Activated T-cell treated with anti-CD3 and anti-CD28 coated beads, Interleukin-2, amount 50 U/mL, for 1 hour (primary cell): ENCODE measurements around the gene LRRK1.

Experiments used
- DNase-seq: peaks from one replicate; pipeline ENCODE4 v3.0.0-alpha.2; 2020

Gene LRRK1

DNA sequence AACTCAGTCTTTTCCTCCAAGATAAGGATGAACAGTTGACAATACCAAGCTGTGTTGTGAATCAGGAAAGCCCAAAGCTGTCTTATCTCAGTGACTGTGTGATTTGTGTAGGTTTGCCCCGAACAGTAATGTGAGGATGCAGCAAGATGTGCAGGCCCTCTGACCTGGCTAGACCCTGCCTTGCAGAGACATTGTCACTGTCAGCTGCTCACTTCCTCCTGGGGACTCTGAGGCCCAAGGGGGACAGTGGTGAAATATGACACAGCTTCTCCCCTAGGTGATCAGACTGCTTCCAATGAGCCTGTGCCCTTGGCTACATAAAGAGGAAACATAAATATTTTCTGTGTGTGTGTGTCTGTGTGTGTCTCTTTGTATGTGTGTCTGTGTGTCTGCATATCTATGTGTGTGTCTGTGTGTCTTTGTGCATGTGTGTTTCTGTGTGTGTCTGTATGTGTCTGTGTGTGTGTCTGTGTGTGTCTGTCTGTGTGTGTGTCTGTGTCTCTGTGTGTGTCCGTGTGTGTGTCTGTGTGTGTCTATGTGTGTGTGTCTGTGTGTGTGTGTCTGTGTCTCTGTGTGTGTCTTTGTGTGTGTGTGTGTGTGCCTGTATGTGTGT, 21.7 kb downstream of the LRRK1 start:
- no peak for DNase-seq

DNA sequence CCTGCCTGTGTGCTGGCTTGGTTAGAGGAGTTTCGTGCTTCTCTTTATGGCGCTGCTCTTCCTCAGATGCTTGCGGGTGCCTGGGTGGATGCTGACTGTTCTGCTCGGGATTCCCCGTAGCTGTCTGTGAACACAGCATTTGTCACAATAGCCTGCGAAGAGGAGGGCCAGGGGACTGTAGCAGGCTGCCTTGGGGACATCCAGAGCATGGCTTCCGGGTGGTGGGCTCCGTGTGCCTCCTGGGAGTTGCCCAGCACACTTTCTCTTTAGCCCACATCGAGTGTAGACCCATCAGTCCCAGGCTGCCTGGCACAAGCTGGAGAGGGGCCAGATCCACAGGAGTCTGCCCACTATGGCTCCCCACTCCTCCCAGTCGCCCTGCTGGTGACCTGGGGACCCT, 22.4 kb downstream of the LRRK1 start:
- DNase-seq: no peak

DNA sequence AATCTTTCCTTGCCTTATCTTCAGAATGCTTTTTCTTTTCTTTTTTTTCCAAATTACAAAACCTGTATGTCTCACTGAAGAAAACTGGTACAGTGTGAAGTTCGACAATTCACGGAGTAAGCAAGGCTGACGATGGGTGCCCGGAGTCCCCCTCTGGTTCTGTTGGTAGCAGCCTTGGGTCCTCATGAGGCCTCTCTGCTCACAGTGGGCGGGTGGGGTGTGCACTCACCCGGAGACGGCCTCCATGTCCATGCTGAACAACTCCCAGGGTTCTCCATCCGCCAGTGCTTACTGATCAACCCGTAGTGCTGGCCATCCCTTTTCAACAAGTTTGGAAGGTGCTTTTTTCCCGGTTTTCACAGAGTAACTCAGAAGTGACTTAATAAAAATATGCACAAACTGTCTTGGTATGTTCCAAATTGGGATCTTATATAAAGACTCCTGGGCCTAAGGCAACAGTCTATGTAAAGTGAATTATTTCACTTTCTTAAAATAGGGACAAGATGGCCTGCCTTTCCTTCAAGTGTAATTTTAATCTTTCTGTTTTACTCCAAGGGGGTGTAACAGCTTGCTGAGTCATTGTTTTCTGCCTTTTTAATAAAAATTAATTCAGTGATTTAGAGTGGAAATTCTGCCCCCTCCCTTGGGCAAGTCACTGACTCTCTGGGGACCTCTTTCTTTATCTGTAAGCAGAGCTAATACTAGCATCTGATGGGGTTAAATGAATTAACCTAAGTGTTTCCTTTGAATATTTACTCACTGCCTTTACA, 23.7 kb downstream of the LRRK1 start:
- DNase-seq: no peak

DNA sequence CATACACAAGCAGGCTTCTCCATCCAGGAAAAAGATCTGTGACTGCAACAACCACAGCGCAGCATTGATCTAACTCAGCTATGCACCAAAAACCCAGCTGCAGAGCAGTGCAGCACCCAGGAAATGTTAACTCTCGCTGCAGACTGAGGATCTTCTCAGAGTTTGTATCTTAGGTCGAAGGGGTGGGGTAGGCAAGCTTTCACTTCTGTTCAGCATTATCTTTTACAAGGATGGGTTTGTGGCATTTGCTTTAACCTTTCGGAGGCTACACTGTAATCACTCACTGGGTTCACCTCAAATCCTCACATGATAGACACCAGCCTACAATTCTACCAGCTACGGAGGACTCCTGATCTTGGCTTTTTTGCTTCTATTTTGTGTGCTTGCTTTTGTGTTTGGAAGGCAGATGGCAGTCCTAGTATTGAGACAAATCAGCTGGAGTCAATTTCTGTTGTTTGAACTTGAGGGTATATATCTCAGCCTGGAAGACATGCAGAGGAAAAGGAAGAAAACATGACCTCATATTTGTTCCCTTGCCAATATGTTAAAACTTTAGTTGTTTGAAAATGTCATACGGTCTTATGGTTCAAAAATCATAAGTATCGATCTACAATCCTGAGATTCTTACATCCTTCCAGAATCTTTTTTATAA, 25.2 kb downstream of the LRRK1 start:
- no peak for DNase-seq

DNA sequence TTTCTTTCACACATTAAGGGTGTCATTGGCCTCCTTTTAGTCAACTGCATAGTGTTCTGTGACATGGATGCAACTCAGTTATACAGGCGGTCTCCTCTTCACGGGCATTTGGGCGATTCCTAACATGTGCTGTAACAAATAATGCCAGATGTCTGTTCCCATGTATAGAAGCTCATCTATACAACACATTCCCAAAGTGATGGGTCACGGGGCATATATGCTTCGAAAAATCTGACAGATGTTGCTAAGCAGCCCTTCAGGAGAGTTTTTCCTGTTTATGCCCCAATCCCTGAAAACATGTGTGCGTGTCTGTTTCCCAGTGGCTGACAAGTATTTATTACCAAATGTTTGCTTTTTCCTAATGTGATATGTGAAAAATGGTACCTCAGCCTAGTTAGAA, 25.8 kb downstream of the LRRK1 start:
- DNase-seq: no peak

DNA sequence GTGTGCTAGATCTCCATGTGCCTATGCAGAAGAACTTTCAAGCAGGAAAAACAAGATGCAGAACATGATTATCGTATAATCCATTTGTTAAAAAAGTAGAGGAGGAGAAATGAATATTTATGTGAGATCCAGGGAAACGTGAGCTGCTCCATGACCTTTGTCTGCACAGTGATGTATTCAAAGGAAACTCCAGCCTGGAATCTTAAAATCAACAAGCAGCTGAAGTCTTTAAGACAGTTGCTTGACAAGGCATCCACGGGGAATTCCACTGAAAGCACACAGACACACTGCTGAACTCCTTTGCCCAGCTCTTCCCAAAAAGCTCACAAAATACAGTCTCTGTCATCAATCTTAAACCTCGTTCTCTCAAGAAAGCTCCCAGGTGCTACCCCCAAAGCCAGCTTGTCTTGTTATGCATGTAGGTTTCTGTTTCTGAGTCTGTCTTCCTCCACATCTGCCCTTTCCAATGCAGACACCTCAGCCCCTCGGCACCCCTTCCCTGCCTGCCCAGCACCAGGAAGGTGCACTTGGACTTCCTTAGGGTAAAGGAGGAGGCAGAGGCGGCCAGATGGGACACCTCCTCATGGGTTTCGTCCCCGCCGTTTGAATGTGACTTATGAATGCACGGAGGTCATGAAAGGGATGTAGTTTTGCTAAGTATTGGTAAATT, 28.7 kb downstream of the LRRK1 start:
- no peak for DNase-seq

DNA sequence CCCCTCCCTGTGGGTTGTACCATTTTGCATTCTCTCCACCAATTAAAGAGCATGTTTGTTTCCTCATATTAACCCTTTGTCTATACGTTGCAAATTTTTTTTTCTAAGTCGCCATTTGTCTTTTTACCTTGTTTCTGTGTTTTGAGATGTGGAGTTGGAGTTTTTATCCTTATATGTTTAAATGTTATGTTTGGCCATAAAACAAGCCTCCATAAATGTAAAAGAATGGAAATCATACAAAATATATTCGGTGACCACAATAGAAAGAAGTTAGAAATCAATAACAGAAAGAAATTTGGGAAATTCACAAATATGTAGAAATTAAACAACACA, 29.2 kb downstream of the LRRK1 start:
- no peak for DNase-seq

DNA sequence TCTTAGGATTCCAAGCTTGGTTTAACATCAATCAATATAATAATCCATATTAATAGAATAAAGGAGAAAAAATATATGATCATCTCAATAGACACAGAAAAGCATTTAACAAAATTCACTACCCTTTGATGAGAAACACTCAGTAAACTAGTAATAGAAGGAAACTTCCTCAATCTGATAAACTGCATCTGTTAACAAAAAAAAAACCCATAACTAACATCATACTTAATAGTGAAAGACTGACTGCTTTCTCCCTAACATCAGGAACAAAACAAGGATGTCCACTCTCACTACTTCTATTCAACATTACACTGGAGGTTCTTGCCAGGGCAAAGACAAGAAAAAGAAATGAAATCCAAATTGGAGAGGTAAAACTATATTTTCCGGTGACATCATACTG, 30.5 kb downstream of the LRRK1 start:
- no peak for DNase-seq

DNA sequence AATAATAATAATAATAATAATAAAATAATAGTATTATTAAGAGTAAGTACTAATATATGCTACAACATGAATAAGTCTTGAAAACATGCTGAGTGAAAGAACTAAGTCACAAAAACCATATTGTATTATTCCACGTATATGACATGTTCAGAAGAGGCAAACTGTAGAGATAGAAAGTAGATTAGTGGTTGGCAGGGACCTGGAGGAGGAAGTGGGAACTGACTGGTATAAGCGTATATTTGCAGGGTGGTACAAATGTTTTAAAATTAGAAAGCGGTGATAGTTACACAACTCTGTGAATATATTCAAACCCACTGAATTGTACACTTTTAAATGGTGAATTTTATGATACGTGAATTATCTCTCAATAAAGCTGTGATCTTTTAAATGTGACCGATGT, 32.8 kb downstream of the LRRK1 start:
- no peak for DNase-seq

DNA sequence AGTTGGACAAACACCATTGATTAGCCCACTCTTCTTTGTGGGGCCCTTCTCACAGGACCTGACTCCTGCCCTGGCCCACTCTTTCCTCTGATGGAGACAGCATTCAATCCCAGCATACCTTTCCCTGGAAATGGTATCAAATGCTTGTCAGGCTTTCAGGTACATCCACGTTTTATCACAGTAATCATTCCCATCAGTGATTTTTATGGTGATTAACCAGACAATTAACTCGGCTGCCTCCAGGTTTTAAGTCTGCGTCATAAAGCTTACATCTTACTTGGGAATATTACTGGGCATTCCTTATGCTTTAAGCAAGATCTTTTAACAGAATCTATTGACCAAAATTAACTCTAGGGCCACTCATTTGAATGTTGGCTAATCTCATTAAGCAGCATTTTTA, 33.4 kb downstream of the LRRK1 start:
- DNase-seq: no peak

DNA sequence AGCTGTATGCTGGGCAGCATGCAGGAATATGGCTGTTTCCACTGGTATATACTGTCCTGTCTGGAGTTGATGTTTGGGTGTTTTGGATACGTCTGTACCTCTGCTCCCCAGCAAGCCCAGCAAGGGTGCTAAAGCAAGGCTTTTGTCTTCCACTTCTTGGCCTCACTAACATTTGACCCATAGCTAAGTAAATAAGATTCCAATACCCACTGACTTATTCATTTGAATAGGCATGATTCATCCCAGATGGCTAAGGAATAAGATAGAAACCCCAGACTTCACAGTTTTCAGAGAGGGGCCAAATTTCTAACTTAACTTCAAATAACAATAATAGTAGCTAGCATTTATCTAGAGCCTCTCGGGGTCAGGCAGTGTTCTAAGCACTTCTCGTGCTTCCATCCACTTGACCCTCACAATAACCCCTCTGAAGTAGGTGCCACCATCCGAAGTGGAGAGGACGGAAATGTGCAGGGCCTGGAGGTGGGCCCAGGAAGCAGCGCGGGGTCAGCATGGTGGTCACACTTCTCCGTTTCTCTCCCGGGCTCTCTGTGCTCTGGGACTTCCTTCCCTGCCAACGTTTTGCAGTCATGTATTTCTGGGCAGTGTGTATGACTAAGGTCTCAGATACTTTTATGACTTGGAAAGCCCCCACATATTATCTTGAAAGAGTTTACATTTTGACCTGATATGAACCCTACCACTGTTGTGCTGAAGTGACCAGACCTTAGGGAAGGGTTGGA, 39.3 kb downstream of the LRRK1 start:
- DNase-seq: no peak

DNA sequence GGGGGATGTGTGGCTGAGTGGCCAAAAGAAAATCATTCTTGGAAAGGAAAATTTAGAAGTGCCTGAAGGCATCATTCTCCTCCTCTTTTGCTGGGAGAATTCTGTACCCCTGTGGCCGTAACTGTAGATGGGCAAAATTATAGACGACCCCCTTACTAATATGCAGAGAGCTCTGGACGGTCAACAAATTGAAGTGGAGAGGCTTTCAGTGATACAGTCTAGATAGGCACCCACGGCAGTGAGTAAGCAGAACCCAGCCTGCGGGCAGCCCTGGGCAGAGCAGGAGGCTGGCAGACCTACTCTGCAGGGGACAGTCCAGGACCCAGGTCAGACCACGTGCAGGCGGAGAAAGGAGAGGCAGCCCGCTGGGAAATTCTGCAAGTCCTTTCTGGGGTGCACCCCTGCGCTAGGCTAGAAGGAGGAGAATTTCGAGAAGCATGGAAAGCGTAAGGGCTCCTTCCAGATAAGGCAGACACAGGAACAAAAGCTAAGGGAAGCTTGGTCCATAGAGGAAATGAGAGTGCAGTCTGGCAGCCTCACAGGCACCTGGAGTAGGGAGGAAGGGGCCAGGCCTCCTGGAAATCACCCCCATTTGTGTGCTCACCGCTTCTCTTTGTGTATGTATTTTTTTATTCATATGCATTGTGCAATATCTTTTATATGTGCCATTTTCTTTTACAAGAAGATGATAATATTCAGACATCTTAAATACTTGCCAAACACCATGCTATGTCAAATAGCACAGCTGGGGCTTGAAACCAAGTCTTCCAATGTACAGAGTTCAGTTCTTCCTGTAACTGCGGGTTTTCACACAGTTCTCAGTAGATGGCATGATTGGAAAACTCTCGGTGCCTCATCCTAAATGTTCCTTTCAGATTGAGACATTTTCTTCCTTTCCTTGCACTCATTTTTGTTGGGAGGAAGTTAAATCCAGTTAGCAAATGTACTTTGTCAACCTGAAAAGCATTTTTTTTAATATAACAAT, 40.2 kb downstream of the LRRK1 start:
- DNase-seq: no peak

DNA sequence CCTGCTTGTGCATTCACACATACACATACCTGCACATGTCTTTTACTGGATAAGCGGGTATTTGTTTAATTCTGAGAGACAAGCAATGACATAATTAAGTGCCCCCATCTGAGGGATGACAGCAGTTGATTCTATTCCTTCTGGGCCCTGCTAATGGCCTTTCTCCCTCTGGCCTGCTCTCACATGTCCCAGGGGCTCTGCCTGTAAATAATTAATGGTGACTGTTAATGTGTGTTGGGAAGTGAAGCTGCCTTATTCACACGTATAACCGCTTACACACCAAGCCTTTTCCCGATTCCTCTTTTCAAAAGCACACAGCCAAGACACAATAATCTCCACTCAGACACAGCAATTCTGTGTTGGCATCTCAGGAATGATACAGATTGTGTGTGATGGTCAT, 47.8 kb downstream of the LRRK1 start:
- DNase-seq: no peak

DNA sequence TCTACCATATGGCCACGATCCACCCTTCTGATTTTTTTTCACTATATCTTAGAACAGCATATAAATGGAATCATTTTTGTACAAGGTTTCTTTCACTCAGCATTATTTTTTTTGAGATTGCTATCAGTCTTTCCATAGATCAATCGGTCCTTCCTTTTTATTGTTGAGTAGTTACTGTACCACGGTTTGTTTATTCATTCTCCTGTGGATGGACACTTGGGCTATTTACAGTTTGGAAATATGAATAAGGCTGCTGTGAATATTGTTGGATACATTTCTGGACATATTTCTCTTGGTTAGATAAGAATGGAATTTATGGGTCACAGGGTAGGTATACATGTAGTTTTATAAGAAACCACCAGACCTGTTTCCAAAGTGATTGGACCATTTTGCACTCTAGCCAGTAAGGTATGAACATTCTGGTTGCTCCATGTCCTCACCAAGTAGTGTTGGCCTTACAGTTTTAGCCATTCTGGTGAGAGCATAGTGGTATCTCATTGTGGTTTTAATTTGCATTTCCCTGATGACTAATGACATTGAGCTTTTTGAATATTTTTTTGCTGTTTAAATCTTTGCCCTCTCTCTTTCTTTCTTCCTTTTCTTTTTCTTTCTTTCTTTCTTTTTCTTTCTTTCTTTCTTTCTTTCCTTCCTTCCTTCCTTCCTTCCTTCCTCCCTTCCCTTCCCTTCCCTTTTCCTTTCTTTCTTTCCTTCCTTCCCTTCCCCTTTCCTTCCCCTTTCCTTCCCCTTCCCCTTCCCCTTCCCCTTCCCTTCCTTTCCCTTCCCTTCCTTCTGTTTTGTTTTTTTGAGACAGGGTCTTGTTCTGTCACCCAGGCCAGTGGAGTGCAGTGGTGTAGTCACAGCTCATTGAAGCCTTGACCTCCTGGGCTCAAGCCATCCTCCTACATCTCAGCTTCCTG, 49.2 kb downstream of the LRRK1 start:
- no peak for DNase-seq

DNA sequence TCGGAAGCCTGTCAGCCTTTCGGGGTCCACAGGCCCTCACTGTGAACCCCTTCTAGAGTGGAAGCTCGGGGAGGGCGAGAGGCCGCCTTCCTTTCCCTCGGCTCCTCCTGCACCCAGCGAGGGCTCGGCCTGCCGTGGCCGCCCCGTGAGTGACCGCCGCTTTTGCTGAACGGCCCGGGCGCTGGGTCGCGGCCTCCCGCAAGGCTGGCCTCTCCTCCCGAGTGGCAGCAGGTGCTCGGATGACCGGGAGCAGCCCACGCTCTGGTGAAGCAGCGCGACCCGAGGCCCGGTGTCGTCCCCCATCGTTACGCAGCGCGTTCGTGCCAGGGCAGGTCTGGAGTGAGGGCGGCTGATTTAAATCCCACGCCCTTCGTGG, 53.8 kb downstream of the LRRK1 start:
- DNase-seq: no peak

DNA sequence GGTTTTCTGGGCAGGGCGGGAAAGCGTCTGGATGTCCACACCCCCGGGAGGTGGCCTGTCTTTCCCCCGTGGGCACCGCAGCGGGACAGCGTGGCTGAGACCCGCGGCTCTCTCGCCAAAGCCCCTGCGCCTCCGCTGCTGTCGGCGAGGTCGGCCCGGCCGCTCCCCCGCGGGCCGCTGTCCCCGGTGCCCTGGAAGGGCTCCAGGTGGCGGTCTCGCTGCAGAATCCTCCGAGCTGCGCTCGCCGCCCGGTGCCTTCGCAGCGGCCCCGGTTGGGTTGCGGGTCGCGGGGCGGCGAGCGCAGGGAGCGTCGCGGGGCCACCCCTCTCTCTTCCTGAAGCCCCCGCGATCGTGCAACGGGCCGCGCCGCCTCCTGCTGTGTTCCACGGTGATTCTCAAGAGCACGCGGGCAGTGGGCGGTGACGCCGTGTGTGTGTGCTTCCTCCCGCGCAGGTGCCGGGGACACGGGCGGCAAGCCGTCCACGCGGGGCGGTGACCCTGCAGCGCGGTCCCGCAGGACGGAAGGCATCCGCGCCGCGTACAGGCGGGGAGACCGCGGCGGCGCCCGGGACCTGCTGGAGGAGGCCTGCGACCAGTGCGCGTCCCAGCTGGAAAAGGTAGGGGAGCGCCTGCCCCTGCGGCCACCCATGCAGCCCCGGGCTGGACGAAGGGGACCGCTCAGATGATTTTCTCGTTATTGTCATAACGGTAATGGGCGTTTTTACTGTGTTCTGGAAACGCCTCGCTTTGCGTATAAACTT, 54.4 kb downstream of the LRRK1 start:
- DNase-seq: no peak

DNA sequence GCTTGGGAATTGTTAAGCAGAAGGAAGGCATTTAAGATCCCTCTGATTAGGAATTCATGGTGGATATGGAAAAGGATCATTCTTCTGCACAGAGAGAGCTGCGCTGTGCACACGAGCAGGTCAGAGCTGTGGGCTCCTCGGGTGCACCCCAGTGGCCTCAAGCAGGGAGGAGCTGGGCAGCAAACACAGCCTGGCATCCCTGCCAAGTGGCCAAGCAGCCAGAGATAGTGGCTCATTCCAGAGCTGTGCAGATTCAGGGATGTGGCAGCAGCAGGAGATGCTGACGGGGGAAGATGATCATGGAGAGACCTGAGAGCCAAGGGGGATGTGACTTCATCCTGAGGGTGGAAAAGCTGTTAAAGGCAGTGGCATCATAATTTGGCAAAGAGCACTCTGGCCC, 55.9 kb downstream of the LRRK1 start:
- no peak for DNase-seq

DNA sequence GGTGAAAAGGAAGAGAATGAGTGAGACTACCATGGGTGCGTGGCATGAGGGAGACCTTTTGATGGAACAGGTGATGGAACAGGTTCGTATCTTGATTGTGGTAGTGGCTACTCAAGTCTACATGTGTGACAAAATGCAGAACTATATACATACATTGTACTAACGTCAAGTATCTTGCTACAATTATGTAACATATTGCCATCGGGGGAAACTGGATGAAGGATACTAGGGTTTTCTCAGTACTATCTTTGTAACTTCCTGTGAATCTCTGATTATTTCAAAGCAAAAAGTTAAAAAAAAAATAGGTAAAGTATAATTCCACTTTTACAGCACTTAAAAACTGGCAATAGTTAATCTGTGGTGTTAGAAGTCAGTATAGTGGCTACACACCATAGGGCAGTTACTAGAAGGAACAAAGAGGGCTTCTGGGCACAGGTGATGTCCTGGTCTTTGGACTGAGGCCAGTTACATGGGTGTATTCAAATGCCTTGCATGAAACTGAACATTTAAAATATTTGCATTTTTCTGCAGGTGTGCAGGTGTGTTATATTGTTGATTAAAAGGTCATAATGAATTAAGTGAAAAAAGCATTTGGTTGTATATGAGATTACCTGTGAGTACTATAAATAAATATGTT, 61.4 kb downstream of the LRRK1 start:
- DNase-seq: no peak

DNA sequence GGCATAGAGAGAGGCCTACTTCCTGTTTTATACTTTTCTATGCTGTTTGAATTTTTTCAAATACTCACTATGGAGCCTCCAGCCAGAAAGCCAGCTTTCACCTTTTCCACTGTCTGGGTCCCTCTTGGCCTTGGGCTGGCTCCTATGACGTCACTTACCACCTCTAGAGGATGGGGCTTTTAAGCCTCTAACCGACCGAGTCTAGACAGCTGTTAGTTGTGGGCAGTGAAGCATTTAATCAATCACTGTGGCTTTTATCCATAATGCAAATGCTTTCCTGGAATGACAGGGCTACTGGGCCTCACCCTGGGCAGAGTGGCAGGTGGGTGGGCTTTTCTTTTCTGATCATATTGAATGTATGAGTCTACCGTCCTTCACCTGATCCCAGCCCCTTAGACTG, 61.9 kb downstream of the LRRK1 start:
- no peak for DNase-seq

DNA sequence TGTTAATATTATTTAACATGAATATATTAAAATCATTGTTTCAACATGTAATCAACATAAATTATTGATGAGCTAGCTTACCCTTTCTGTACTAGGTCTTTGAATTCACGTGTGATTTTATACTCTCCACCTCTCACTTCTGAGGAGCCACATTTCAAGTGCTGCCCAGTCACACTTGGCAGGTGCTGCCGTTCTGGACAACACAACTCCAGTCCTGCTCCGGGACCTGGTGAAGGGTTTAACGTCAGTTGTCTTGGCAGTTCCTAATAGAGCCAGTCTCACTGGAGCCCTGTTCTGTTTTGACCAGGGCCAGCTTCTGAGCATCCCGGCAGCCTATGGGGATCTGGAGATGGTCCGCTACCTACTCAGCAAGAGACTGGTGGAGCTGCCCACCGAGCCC, 64.1 kb downstream of the LRRK1 start:
- DNase-seq: no peak
